OCI-LY1 (cell line): ENCODE results near the gene ACOX1.
A peak's percentile ranks its signal among the peaks of the same experiment; 100 is the strongest.
"Not testable (repeated sequence)": the region's sequence is repeated elsewhere in the genome, so short reads cannot be mapped to it uniquely, and the experiment has no call there.

Source experiments
- H2AFZ ChIP-seq: fragments of 200-600 bp; sonication (generic), shearing (Covaris generic); 2 replicates; pipeline ENCODE4 v1.6.0; 2014; ENCODE audit warnings: antibody characterized with exemption, mild to moderate bottlenecking, low read length
- H3F3A ChIP-seq: fragments of 200-600 bp; sonication (generic), shearing (Covaris generic); 2 replicates; pipeline ENCODE4 v1.6.0; 2014; ENCODE audit warnings: mild to moderate bottlenecking, antibody characterized with exemption, low read length, moderate library complexity; ENCODE audit not compliant: insufficient read depth
- H3K27ac ChIP-seq: fragments of 200-600 bp; sonication (generic); 2 replicates; pipeline ENCODE4 v1.5.1; 2014; ENCODE audit warnings: low read length, mixed run types, mild to moderate bottlenecking, low read depth; ENCODE audit not compliant: poor library complexity, severe bottlenecking
- H3K27me3 ChIP-seq: fragments of 200-600 bp; sonication (generic); 2 replicates; pipeline ENCODE4 v1.6.0; 2014; ENCODE audit warnings: antibody characterized with exemption, mild to moderate bottlenecking, low read length, moderate library complexity; ENCODE audit not compliant: insufficient read depth
- H3K36me3 ChIP-seq: fragments of 200-600 bp; sonication (generic); 2 replicates; pipeline ENCODE4 v1.6.1; 2014; ENCODE audit warnings: mild to moderate bottlenecking, antibody characterized with exemption, low read length, moderate library complexity, mixed read lengths; ENCODE audit not compliant: insufficient read depth
- H3K4me1 ChIP-seq: fragments of 200-600 bp; sonication (generic); 2 replicates; pipeline ENCODE4 v1.5.1; 2014; ENCODE audit warnings: mild to moderate bottlenecking, low read length, moderate library complexity; ENCODE audit not compliant: insufficient read depth, severe bottlenecking
- H3K4me2 ChIP-seq: fragments of 200-600 bp; sonication (generic), shearing (Covaris generic); 2 replicates; pipeline ENCODE4 v1.6.1; 2014; ENCODE audit warnings: low read length
- H3K4me3 ChIP-seq: fragments of 200-600 bp; sonication (generic); 2 replicates; pipeline ENCODE4 v1.5.1; 2014; ENCODE audit warnings: low read length, low read depth, mild to moderate bottlenecking, mixed read lengths; ENCODE audit not compliant: poor library complexity, severe bottlenecking
- H3K79me2 ChIP-seq: fragments of 200-600 bp; shearing (Covaris generic); 2 replicates; pipeline ENCODE4 v1.6.1; 2016; ENCODE audit warnings: mixed run types, low read length, mixed read lengths; ENCODE audit not compliant: insufficient read depth
- H3K9ac ChIP-seq: fragments of 200-600 bp; sonication (generic), shearing (Covaris generic); 2 replicates; pipeline ENCODE4 v1.6.1; 2014; ENCODE audit warnings: mild to moderate bottlenecking, low read length, mixed read lengths
- H3K9me2 ChIP-seq: fragments of 200-600 bp; sonication (generic), shearing (Covaris generic); 2 replicates; pipeline ENCODE4 v1.6.1; 2014; ENCODE audit warnings: low read depth, mild to moderate bottlenecking, low read length, mixed read lengths
- H3K9me3 ChIP-seq: fragments of 200-600 bp; shearing (Covaris generic); 2 replicates; pipeline ENCODE4 v1.6.1; 2014; ENCODE audit warnings: low read length, mixed read lengths
- H4K20me1 ChIP-seq: fragments of 200-600 bp; sonication (generic), shearing (Covaris generic); 2 replicates; pipeline ENCODE4 v1.6.0; 2016; ENCODE audit warnings: mild to moderate bottlenecking, low read length; ENCODE audit not compliant: insufficient read depth
- CTCF ChIP-seq: fragments of 200-600 bp; sonication (generic), shearing (Covaris generic); IDR thresholded peaks from 2 replicates; pipeline ENCODE4 v1.5.1; 2017; ENCODE audit warnings: mild to moderate bottlenecking, antibody characterized with exemption, low read length, moderate library complexity, mixed read lengths
- EZH2 ChIP-seq: fragments of 200-600 bp; sonication (generic), shearing (Covaris generic); IDR thresholded peaks from 2 replicates; pipeline ENCODE4 v1.8.0; 2017; ENCODE audit warnings: borderline replicate concordance, mixed run types, mild to moderate bottlenecking, antibody characterized with exemption, low read length, moderate library complexity, mixed read lengths

Gene ACOX1

GRCh38 chr17:75970011-75970523 is 8.9 kb downstream of the ACOX1 start:
- H3K4me3 ChIP-seq, result no peak overlapping the region
- no peak overlapping the region for H2AFZ ChIP-seq
- no peaks in the 10 kb centered on the region for H3K79me2 ChIP-seq
- no peak overlapping the region for H3K9ac ChIP-seq
- H3K27ac ChIP-seq, result no peak overlapping the region
- H3K9me3 ChIP-seq, result no peaks in the 10 kb centered on the region
- no peaks in the 10 kb centered on the region for H3K9me2 ChIP-seq
- H3K36me3 ChIP-seq, result peaks cover 18% of the 10 kb centered on the region
- H3K4me2 ChIP-seq, result no peak overlapping the region
- TF ChIP-seq CTCF (no peak), EZH2 (no peak)
- H4K20me1 ChIP-seq, result no peaks in the 10 kb centered on the region
- no peaks in the 10 kb centered on the region for H3F3A ChIP-seq
- H3K4me1 ChIP-seq, result no peaks in the 10 kb centered on the region
- H3K27me3 ChIP-seq, result no peaks in the 10 kb centered on the region

GRCh38 chr17:75969044-75969443 is 9.9 kb downstream of the ACOX1 start:
- not testable (repeated sequence) for H3F3A ChIP-seq, H3K79me2 ChIP-seq, H3K9me3 ChIP-seq, H3K4me1 ChIP-seq, H3K27ac ChIP-seq, H3K4me3 ChIP-seq, H3K9me2 ChIP-seq, H4K20me1 ChIP-seq, H3K4me2 ChIP-seq, H3K27me3 ChIP-seq, H3K9ac ChIP-seq, H2AFZ ChIP-seq
- peaks cover 18% of the 10 kb centered on the region for H3K36me3 ChIP-seq

- H3F3A ChIP-seq, result no peaks in the 10 kb centered on the region
- no peaks in the 10 kb centered on the region for H3K4me1 ChIP-seq
- H3K27me3 ChIP-seq, result no peaks in the 10 kb centered on the region
- H3K79me2 ChIP-seq, result no peaks in the 10 kb centered on the region
- no peak overlapping the region for H3K27ac ChIP-seq
- H3K4me2 ChIP-seq, result no peak overlapping the region
- H3K4me3 ChIP-seq, result no peak overlapping the region
- H3K36me3 ChIP-seq, result peaks cover 6% of the 10 kb centered on the region
- H3K9ac ChIP-seq, result no peak overlapping the region
- TF ChIP-seq EZH2 (no peak), CTCF (no peak)
- no peaks in the 10 kb centered on the region for H4K20me1 ChIP-seq
- no peaks in the 10 kb centered on the region for H3K9me2 ChIP-seq
- no peak overlapping the region for H2AFZ ChIP-seq
- H3K9me3 ChIP-seq, result no peaks in the 10 kb centered on the region
Observed at GRCh38 chr17:75965468-75965867, 13.5 kb downstream of the ACOX1 start.

GRCh38 chr17:75959839-75960511 is 19.0 kb downstream of the ACOX1 start:
- no peaks in the 10 kb centered on the region for H3K9me2 ChIP-seq
- no peaks in the 10 kb centered on the region for H3K27me3 ChIP-seq
- peaks cover 20% of the 10 kb centered on the region for H3K36me3 ChIP-seq
- TF ChIP-seq EZH2 (no peak), CTCF (no peak)
- peaks cover 15% of the 10 kb centered on the region for H3K4me1 ChIP-seq
- no peaks in the 10 kb centered on the region for H3K9me3 ChIP-seq
- H4K20me1 ChIP-seq, result no peaks in the 10 kb centered on the region
- H2AFZ ChIP-seq, result no peak overlapping the region
- peak overlapping the region; percentile 24; the same call in 1 of the 2 replicates for H3K4me2 ChIP-seq
- H3K79me2 ChIP-seq, result no peaks in the 10 kb centered on the region
- H3K4me3 ChIP-seq, result no peak overlapping the region
- no peak overlapping the region; the same call in 1 of the 2 replicates for H3K9ac ChIP-seq
- no peaks in the 10 kb centered on the region for H3F3A ChIP-seq
- H3K27ac ChIP-seq, result peak overlapping the region; percentile 26
